Neural crest cell (in vitro differentiated cells): ENCODE results near the gene SUGCT. TPM values are rescaled to one million over a fixed set of nuclear protein-coding genes. Genes with fewer than 3 reads are reported as not detected.

Source experiments
- DNase-seq: peaks from one replicate; pipeline ENCODE4 v3.0.0; 2021; ENCODE audit warnings: low read depth, mixed read lengths, low spot score
- H3K27ac Mint-ChIP-seq: one replicate; pipeline ENCODE4 v1.8.0; 2021; ENCODE audit warnings: mild to moderate bottlenecking, mixed read lengths; ENCODE audit not compliant: unreplicated experiment
- H3K27me3 Mint-ChIP-seq: 2 replicates; pipeline ENCODE4 v1.8.0; 2021; ENCODE audit warnings: low read depth, mild to moderate bottlenecking, mixed read lengths
- H3K36me3 Mint-ChIP-seq: 2 replicates; pipeline ENCODE4 v1.8.0; 2021; ENCODE audit warnings: low read depth, mild to moderate bottlenecking, mixed read lengths
- H3K4me1 Mint-ChIP-seq: 2 replicates; pipeline ENCODE4 v1.8.0; 2021; ENCODE audit warnings: mixed read lengths
- H3K4me3 Mint-ChIP-seq: one replicate; pipeline ENCODE4 v1.8.0; 2021; ENCODE audit warnings: mild to moderate bottlenecking, mixed read lengths
- H3K9me3 Mint-ChIP-seq: 2 replicates; pipeline ENCODE4 v1.8.0; 2021; ENCODE audit warnings: mixed read lengths
- CTCF ChIP-seq: fragments of 200-600 bp; sonication (generic); conservative IDR thresholded peaks from 2 replicates; pipeline ENCODE4 v1.5.0; 2021; ENCODE audit warnings: antibody characterized with exemption, mild to moderate bottlenecking
- total RNA-seq: library from RNA; stranded (reverse); gene quantifications from 2 replicates; pipeline ENCODE4 v1.2.1, GENCODE V29; 2021

The SUGCT gene
- total RNA-seq, 1 donor from 2014 or later: 5.9 TPM

DNA sequence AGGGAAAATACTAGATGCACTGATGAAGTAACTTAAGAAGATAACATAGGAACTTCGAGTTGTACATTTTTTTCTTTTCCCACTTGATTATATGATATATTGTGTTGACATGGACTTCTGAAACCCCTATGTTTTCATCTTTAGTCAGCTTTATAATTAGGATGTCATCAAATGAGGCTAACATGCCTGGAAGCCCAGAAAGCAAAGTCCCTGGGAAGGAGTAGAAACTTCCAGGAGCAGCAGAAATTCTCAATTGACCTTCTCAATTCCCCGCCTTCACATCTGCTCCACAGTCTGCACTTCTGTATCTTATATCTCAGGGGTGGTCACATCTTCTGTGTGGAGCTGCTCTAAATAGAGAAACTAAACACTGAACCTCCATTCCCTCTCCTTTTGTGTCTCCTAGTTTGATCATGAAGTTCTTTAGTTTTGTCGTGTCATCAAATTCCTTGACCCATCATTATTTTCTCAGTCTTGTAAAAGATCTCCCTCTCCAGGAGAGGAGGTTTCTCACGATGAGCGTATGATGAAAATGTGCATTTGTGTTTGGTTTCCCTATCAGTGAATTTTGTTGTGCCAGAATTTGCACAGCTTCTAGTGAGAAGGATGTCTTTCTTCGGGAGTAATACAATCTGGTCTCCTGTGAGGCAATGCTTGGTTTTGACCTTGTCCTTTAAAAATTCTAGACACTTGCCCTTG lies 303.3 kb downstream of the SUGCT start:
- no peak overlapping the region for H3K27ac Mint-ChIP-seq
- no peak for DNase-seq
- H3K9me3 Mint-ChIP-seq: peaks cover 8% of the 10 kb centered on the region
- H3K36me3 Mint-ChIP-seq: peaks cover 8% of the 10 kb centered on the region
- H3K4me3 Mint-ChIP-seq: no peak overlapping the region
- no peak for TF ChIP-seq CTCF
- H3K4me1 Mint-ChIP-seq: no peaks in the 10 kb centered on the region
- no peaks in the 10 kb centered on the region for H3K27me3 Mint-ChIP-seq

DNA sequence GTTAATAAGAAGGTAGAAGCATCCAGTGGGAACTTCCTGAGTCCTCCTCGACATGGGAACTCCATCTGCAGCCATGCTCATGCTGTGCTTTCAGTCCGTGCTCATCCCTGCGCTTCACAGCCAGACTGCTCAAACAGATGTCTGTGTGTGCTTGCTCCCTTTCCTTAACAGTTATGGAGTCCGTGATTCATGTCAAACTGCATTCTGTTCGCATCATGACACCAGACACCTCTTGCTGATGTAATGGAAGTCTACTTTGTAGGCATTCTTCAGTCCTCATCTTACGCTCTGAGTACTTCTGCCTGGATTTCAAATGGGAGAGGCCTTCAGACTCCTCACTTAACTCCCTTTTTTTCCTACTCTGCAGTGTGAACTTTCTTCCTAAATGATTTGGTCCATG lies 304.9 kb downstream of the SUGCT start:
- H3K9me3 Mint-ChIP-seq: peaks cover 8% of the 10 kb centered on the region
- no peak for TF ChIP-seq CTCF
- no peaks in the 10 kb centered on the region for H3K27me3 Mint-ChIP-seq
- no peak overlapping the region for H3K27ac Mint-ChIP-seq
- H3K4me1 Mint-ChIP-seq: no peaks in the 10 kb centered on the region
- peaks cover 8% of the 10 kb centered on the region for H3K36me3 Mint-ChIP-seq
- no peak for DNase-seq
- H3K4me3 Mint-ChIP-seq: no peak overlapping the region

DNA sequence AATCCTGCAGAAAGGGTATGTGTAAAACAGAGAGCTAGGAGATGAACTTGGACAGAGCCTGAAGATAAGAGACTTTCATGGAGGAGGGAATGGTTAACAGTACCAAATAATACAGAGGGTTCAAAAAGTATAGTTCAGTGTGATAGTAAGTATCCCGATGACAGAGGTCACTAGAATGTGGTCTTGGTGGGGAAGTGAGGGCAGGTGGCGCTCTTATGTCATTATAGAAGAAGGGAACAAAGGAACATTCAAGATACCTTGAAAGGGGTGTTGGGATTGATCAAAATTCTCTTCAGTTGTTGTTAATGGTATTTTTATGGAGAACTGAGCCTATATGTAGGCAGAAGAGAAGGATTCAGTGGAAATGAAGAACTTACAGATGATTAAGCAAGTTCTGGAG lies 312.5 kb downstream of the SUGCT start:
- H3K4me1 Mint-ChIP-seq: no peaks in the 10 kb centered on the region
- no peaks in the 10 kb centered on the region for H3K36me3 Mint-ChIP-seq
- H3K27me3 Mint-ChIP-seq: no peaks in the 10 kb centered on the region
- DNase-seq: no peak
- H3K27ac Mint-ChIP-seq: no peak overlapping the region
- H3K4me3 Mint-ChIP-seq: no peak overlapping the region
- no peak for TF ChIP-seq CTCF
- H3K9me3 Mint-ChIP-seq: no peaks in the 10 kb centered on the region

DNA sequence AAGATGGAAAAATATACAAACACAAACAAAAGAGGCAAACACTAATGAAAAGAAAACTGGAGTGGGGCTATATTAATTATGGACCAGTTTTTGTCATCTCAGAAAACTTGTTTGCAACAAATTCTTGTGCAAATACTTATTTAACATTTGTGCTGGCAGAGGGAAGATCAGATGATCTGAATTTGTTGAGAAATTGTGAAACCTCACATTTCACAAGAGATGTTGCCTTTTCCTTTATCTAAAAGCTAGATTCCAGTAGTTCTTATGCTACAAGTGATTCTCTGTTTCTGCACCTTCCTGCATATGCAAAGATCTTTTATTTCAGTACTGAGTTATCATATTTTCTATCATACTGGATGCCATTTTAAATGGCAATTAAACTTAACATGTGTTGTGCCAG lies 320.7 kb downstream of the SUGCT start:
- TF ChIP-seq CTCF: no peak
- H3K27ac Mint-ChIP-seq: no peak overlapping the region

DNA sequence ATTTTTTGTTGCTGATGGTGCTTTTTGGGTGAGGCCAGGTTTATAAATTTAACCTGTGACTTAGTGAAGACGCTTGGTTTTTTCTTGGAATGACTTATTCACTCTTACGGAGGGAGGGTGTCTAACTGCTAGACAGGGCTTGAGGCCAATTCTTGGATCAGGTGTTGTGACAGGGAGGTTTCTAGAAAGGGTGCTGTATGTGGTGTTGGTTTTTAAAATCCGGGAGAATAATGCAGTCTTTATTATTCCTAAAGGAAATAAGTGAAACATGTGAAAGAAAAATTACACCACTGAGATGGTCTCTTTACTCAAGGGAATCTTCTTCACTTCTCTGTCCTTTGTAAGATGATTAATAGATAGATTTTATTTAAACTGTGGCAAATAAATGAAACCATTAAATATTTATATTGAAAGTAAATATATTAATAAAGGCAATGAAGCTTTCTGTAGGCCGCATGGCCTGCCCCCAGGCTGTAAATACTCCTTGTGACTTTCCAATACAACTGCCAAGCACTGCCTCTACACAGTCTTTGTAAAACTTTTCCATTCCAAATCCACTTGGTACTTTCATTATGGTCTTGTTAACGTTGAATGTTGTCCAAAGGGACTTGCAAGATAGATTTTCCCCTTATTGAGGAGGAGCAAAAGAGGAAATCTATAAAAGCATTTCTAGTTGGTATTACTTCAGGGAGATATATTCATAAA lies 323.1 kb downstream of the SUGCT start:
- Mint-ChIP-seq H3K9me3 (no peaks in the 10 kb centered on the region), H3K4me1 (no peaks in the 10 kb centered on the region), H3K4me3 (no peak overlapping the region), H3K36me3 (no peaks in the 10 kb centered on the region), H3K27me3 (no peaks in the 10 kb centered on the region), H3K27ac (no peak overlapping the region)
- TF ChIP-seq CTCF: no peak
- no peak for DNase-seq

More for the DNA sequence above, 320.7 kb downstream of the SUGCT start:
- no peak for DNase-seq
- Mint-ChIP-seq H3K27me3 (no peaks in the 10 kb centered on the region), H3K36me3 (no peaks in the 10 kb centered on the region), H3K4me1 (no peaks in the 10 kb centered on the region), H3K9me3 (no peaks in the 10 kb centered on the region), H3K4me3 (no peak overlapping the region)
